HPDE6-E6E7 (cell line): Measurements from ENCODE around the gene OTULIN.

Experiments used
- DNase-seq: peaks from one replicate; pipeline ENCODE4 v3.0.0; 2011; ENCODE audit warnings: missing footprints; ENCODE audit errors: extremely low spot score

Gene OTULIN

GRCh38 chr5:14741801-14742440 lies 77.4 kb downstream of the OTULIN start:
- no peak for DNase-seq

- no peak for DNase-seq
These were observed 78.0 kb downstream of the OTULIN start for GRCh38 chr5:14742498-14742897.

GRCh38 chr5:14743601-14744295 lies 79.2 kb downstream of the OTULIN start:
- no peak for DNase-seq

- no peak for DNase-seq
These were observed 80.0 kb downstream of the OTULIN start for GRCh38 chr5:14744296-14745187.

- DNase-seq: no peak
These were observed 80.7 kb downstream of the OTULIN start for GRCh38 chr5:14745188-14745563.

GRCh38 chr5:14745753-14746152 lies 81.2 kb downstream of the OTULIN start:
- no peak for DNase-seq

- no peak for DNase-seq
These were observed 83.8 kb downstream of the OTULIN start for GRCh38 chr5:14748180-14748900.
